ENCODE data around the gene ALMS1.
"Not testable (repeated sequence)": the region's sequence is repeated elsewhere in the genome, so short reads cannot be mapped to it uniquely, and the experiment has no call there.

Gene ALMS1

GRCh38 chr2:73636977-73637376, 251.3 kb downstream of the ALMS1 start:
- H3K9me3 Mint-ChIP-seq; H3K4me1 Mint-ChIP-seq; H3K36me3 Mint-ChIP-seq; DNase-seq (ENCODE audit: low spot score in 2 of 2); H3K4me3 Mint-ChIP-seq; ATAC-seq (ENCODE audit: low read depth); H3K27ac Mint-ChIP-seq; H3K27me3 Mint-ChIP-seq: not testable (repeated sequence)

DNA sequence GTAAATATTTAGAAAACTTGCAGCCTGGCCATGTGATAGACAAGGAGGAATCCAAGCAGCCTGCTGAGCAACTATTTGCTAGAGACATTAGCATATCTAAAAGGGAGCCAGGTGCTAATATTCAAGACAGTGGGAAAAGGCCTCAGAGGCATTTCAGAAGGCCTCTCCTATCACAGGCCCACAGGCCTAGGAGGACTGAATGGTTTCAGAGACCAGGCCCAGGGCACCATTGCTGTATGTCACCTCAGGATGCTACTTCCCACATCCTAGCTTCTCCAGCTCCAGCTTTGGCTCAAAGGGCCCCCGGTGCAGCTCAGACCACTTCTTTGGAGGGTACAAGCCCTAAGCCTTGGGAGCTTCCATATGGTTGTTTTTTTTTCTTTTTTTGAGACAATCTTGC, 252.8 kb downstream of the ALMS1 start:
- Mint-ChIP-seq H3K27ac (no peak overlapping the region), H3K9me3 (peaks cover 1% of the 10 kb centered on the region), H3K4me3 (no peak overlapping the region), H3K36me3 (peaks cover 2% of the 10 kb centered on the region), H3K4me1 (no peaks in the 10 kb centered on the region), H3K27me3 (peaks cover 7% of the 10 kb centered on the region)
- no peak for DNase-seq (ENCODE audit: low spot score in 2 of 2)
- ATAC-seq (ENCODE audit: low read depth): no peak

GRCh38 chr2:73640511-73640911, 254.9 kb downstream of the ALMS1 start:
- DNase-seq (ENCODE audit: low spot score in 2 of 2): no peak
- peaks cover 2% of the 10 kb centered on the region for H3K36me3 Mint-ChIP-seq
- peaks cover 10% of the 10 kb centered on the region for H3K27me3 Mint-ChIP-seq
- H3K4me1 Mint-ChIP-seq: no peaks in the 10 kb centered on the region
- H3K27ac Mint-ChIP-seq: no peak overlapping the region
- H3K9me3 Mint-ChIP-seq: peaks cover 1% of the 10 kb centered on the region
- ATAC-seq (ENCODE audit: low read depth): no peak
- H3K4me3 Mint-ChIP-seq: no peak overlapping the region

- Mint-ChIP-seq H3K9me3 (peaks cover 1% of the 10 kb centered on the region), H3K36me3 (peaks cover 2% of the 10 kb centered on the region), H3K27me3 (peaks cover 10% of the 10 kb centered on the region), H3K27ac (no peak overlapping the region), H3K4me1 (no peaks in the 10 kb centered on the region), H3K4me3 (no peak overlapping the region)
- ATAC-seq (ENCODE audit: low read depth) (no peak), DNase-seq (ENCODE audit: low spot score in 2 of 2) (no peak)
Measured at GRCh38 chr2:73640946-73641766, 255.5 kb downstream of the ALMS1 start.

DNA sequence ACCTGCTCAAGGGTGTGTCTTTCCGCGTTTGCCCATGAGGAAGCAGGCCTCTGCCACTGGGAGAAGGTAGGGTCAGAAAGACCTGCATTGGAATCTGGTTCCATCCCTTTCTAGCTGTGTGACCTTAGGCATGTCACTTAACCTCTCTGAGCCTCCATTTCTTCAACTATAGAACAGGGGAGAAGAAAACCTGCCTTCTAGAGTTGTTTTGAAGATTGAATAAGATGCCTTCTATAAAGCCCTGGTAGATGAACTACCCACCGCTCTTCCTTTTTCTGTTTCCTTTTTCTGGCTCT, 256.1 kb downstream of the ALMS1 start:
- ATAC-seq (ENCODE audit: low read depth) (no peak), DNase-seq (ENCODE audit: low spot score in 2 of 2) (no peak)
- peaks cover 2% of the 10 kb centered on the region for H3K36me3 Mint-ChIP-seq
- H3K27me3 Mint-ChIP-seq: peaks cover 10% of the 10 kb centered on the region
- H3K4me1 Mint-ChIP-seq: no peaks in the 10 kb centered on the region
- no peak overlapping the region for H3K27ac Mint-ChIP-seq
- H3K9me3 Mint-ChIP-seq: peaks cover 1% of the 10 kb centered on the region
- no peak overlapping the region for H3K4me3 Mint-ChIP-seq

- ATAC-seq (ENCODE audit: low read depth) (no peak), DNase-seq (ENCODE audit: low spot score in 2 of 2) (no peak)
- Mint-ChIP-seq H3K27me3 (peaks cover 11% of the 10 kb centered on the region), H3K4me3 (no peak within 1 kb of the TSS), H3K27ac (no peak within 1 kb of the TSS), H3K36me3 (peaks cover 2% of the 10 kb centered on the region), H3K4me1 (no peaks in the 10 kb centered on the region), H3K9me3 (peaks cover 1% of the 10 kb centered on the region)
Measured at GRCh38 chr2:73642338-73643018, 256.8 kb downstream of the ALMS1 start, which contains the start of gene NAT8. TSS of gene NAT8 (minus strand) at chr2:73642422. CDS start at chr2:73641628, 794 bp downstream.

- H3K36me3 Mint-ChIP-seq; H3K4me3 Mint-ChIP-seq; H3K9me3 Mint-ChIP-seq; H3K27ac Mint-ChIP-seq; DNase-seq (ENCODE audit: low spot score in 2 of 2); ATAC-seq (ENCODE audit: low read depth); H3K4me1 Mint-ChIP-seq: not testable (repeated sequence)
- peaks cover 11% of the 10 kb centered on the region for H3K27me3 Mint-ChIP-seq
Measured at GRCh38 chr2:73647690-73648089, 262.1 kb downstream of the ALMS1 start.

DNA sequence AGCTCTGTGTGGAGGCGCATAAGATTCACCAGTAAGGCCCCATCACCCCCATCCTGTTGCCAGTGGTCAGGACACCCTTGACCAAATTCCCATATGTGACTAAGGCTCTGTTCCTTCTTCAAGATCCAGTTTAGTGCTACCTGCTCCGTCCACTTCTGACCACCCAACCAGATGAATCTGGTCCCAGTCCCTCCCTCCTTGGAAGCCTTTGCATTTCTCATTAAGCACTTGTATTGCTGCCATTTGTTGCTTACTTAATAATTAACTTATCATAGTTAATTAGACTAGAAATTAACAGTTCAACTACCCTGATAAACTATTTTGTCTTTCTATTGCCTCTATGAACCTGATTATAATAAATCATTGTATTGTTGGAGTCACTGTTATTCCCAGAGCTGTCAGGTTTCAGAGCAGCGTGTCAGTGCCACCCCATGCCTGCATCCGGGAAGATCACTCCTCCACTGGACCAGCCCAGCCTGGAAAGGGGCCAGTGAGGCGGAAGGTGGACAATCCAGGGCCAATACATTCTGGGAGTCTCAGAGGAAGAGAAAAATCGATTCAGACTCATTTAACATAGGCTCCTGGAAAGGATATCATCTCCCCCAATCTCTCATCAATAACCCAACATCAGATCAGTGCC, 266.1 kb downstream of the ALMS1 start:
- no peaks in the 10 kb centered on the region for H3K9me3 Mint-ChIP-seq
- H3K4me3 Mint-ChIP-seq: no peak overlapping the region
- no peaks in the 10 kb centered on the region for H3K4me1 Mint-ChIP-seq
- no peak for ATAC-seq (ENCODE audit: low read depth)
- no peak overlapping the region for H3K27ac Mint-ChIP-seq
- H3K36me3 Mint-ChIP-seq: no peaks in the 10 kb centered on the region
- no peak for DNase-seq (ENCODE audit: low spot score in 2 of 2)
- peaks cover 7% of the 10 kb centered on the region for H3K27me3 Mint-ChIP-seq

- DNase-seq (ENCODE audit: low spot score in 2 of 2) (no peak), ATAC-seq (ENCODE audit: low read depth) (no peak)
- Mint-ChIP-seq H3K27me3 (peaks cover 6% of the 10 kb centered on the region), H3K4me1 (no peaks in the 10 kb centered on the region), H3K4me3 (no peak overlapping the region), H3K36me3 (no peaks in the 10 kb centered on the region), H3K27ac (no peak overlapping the region), H3K9me3 (no peaks in the 10 kb centered on the region)
Measured at GRCh38 chr2:73652348-73652747, 266.7 kb downstream of the ALMS1 start.

GRCh38 chr2:73654175-73654574, 268.5 kb downstream of the ALMS1 start:
- no peak for ATAC-seq (ENCODE audit: low read depth)
- Mint-ChIP-seq H3K27ac (no peak overlapping the region), H3K36me3 (no peaks in the 10 kb centered on the region), H3K4me3 (no peak overlapping the region), H3K27me3 (peaks cover 2% of the 10 kb centered on the region), H3K4me1 (no peaks in the 10 kb centered on the region), H3K9me3 (no peaks in the 10 kb centered on the region)
- DNase-seq (ENCODE audit: low spot score in 2 of 2): no peak
